HFF-Myc (cell line): ENCODE measurements around the gene F8.

Source experiments
- DNase-seq: peaks from one replicate; pipeline ENCODE4 v3.0.0-alpha.2; 2011; ENCODE audit warnings: low read depth; ENCODE audit errors: extremely low read depth
- H3K4me3 ChIP-seq: replicated peaks from 2 replicates; pipeline ENCODE4 v1.5.1; 2011; ENCODE audit warnings: low read depth, mild to moderate bottlenecking, control low read depth, low read length
- TF ChIP-seq, protein P1 (sequence below): IDR thresholded peaks from 2 replicates; pipeline ENCODE4 v1.5.1; 2012; ENCODE audit warnings: mild to moderate bottlenecking, low read depth, low read length, control low read depth; ENCODE audit errors: missing control alignments

The F8 gene

DNA sequence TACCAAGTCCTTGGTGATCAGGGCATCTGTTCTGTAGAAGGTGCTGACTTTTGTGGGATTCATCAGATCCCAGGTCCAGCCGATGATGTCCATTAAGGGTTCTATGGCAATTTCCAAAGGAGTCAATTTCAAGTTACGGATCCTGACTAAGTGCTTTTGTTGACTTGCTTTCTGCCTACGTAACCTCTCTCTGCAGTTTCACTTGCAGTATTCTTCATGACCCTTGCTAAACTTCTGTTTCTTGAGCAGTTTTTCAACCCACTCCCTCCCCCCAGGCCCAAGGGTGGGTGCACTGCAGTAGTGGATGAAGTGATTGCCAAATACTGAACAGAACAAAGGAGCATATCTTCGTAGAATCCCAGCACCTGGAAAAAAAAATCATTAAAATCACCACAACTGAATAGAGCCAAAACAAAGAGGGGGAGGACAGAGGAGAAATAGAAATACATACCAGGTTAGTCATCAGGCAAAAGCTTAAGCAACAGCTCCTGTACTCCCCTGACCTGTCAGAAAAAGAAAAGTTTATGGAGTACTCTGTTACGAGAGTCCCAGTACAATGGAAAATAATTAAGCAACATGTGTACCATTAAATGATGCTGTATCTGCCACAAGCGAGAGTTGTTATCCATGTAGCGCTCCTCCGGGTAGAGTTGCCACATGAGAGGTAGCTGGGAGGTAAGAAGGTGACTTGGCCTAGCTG is 42.7 kb upstream of the F8 start:
- TF ChIP-seq, protein P1, sequence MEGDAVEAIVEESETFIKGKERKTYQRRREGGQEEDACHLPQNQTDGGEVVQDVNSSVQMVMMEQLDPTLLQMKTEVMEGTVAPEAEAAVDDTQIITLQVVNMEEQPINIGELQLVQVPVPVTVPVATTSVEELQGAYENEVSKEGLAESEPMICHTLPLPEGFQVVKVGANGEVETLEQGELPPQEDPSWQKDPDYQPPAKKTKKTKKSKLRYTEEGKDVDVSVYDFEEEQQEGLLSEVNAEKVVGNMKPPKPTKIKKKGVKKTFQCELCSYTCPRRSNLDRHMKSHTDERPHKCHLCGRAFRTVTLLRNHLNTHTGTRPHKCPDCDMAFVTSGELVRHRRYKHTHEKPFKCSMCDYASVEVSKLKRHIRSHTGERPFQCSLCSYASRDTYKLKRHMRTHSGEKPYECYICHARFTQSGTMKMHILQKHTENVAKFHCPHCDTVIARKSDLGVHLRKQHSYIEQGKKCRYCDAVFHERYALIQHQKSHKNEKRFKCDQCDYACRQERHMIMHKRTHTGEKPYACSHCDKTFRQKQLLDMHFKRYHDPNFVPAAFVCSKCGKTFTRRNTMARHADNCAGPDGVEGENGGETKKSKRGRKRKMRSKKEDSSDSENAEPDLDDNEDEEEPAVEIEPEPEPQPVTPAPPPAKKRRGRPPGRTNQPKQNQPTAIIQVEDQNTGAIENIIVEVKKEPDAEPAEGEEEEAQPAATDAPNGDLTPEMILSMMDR: no peak
- no peak for DNase-seq
- H3K4me3 ChIP-seq: no peak overlapping the region

DNA sequence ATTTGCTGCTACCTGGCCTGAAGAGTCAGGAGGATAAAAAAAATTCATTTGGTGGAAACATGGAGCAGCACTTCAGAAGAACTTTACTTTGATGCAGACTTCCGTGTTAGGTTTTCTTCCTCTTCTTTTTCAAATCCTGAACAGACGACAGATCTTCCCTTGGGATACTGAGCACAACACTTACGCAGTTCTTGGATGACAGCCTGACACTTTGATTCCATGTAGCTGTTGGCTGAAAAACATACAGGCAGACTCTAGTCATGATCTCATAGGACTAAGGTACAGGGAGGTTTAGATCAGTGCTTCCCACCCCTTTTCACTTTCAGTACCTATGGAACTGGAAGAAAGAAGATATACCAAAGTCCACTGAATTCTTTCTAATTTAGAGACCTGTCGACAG is 39.2 kb upstream of the F8 start:
- H3K4me3 ChIP-seq: no peak overlapping the region
- no peak for DNase-seq
- TF ChIP-seq, protein P1: no peak

DNA sequence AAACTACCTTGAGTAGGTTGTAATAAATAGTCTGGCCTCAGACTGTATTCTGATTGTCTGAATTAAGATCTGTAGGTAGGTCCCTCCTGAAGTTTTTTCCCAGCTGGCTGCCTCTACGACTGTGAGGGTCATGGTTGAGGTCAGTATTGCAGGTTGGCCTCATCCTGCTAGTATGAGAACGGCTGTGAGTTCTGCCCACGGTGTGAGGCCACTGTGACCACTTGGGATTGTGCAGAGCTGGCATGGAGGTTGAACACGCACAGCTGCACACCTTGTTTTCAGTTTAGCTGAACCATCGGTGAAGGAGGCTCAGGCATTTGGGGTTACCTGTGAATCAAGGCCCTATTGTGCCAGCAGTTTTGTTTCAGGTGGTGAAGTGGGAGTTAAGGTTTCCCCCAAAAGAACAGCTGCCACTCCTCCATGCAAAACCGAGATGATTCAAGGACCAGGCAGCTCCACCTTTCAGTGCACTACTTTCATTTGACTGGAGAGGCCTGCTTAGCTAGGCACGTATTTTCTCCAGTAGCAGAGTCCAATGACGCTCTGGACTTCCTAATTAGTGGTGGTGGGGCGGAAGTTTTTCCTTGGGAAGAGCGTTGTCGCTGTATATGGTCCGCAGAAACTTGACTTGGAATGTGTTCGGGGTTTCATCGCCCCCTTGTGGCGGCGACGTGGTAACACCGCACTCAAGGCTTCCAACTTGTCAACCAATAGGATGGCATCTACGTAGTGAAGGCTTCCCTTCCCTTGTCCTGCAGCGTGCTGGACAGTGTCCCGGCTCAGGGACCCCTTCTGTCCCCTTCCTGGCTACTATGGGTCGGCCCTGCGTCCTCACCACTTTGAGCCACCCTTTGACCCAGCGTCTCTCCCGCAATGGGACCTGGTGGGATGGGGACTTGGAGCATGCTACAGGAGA is 34.6 kb upstream of the F8 start:
- TF ChIP-seq, protein P1: peak; percentile 67
- DNase-seq: peak; percentile 42
- no peak overlapping the region for H3K4me3 ChIP-seq

DNA sequence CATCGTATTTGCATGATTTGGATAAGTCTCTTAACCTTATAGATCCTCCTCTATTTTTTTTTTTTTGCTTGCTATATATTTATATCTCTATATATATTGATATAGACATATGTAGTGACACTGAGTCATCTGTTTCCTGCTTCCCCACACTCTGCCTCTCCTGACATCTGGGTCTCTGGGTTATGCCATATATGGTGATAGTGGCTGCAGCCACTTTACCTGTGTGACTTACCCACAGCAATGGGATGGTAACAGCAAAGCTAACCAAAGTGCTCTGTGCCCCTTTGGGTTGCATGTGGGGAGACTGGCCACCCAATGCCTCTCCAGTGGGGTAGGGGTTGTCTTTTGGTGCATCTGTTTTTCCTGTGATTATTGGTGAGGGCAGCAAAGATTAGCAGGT is 33.9 kb upstream of the F8 start:
- DNase-seq: no peak
- TF ChIP-seq, protein P1: no peak
- no peak overlapping the region for H3K4me3 ChIP-seq

DNA sequence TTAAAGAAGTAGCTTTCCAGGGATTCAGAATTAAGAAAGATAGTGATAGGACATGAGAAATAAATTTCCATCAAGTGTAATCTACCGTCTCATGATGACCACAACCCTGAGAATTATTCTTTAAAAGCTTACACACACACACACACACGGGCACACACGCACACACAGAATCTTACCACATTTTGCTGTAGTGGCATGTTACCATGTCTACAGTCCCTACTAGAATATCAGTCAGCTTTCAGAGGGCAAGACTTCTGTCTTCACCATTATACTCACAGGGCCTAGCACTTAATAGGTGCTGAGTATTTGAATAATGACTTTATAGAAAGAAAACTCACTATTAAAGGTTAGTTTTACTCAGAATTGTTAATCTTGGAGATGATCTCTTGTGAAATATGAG is 33.0 kb upstream of the F8 start:
- TF ChIP-seq, protein P1: no peak
- no peak overlapping the region for H3K4me3 ChIP-seq
- DNase-seq: no peak

DNA sequence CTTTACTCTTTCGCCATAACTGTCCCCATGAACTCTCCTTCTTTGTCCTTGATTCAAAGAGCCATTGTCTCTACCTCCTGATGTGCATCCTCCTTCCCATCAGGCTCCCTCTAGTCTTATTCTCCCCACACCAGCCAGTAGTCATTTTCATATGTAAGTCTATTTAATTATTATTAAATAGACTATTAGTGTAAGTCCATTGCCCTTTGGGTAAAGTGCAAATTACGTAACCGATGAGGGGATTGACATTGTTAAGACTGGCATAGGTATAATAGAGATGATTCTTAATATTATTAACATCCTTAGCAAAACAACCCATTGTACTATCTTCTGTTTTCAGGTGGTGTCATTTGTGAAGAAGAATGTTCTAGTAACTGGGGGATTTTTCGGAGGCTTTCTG is 31.7 kb upstream of the F8 start:
- TF ChIP-seq, protein P1: no peak
- DNase-seq: no peak
- no peak overlapping the region for H3K4me3 ChIP-seq
